H7 (cell line): ENCODE results near the gene JADE2. TPM values are rescaled to one million over a fixed set of nuclear protein-coding genes. Genes with fewer than 3 reads are reported as not detected.
A peak's percentile ranks its signal among the peaks of the same experiment; 100 is the strongest.

Experiments used
- DNase-seq: peaks from one replicate; pipeline ENCODE4 v3.0.0; 2012
- H3K27me3 ChIP-seq: 2 replicates; pipeline ENCODE4 v1.6.0; 2011; ENCODE audit warnings: mild to moderate bottlenecking, low read length; ENCODE audit not compliant: control insufficient read depth, insufficient read depth
- H3K36me3 ChIP-seq: replicated peaks from 2 replicates; pipeline ENCODE4 v1.5.1; 2011; ENCODE audit warnings: low read length; ENCODE audit not compliant: control insufficient read depth, insufficient read depth
- H3K4me3 ChIP-seq: 2 replicates; pipeline ENCODE4 v1.5.1; 2011; ENCODE audit warnings: low read depth, mild to moderate bottlenecking, control low read depth, low read length, moderate library complexity; ENCODE audit not compliant: insufficient read depth
- total RNA-seq: library from RNA; depleted of rRNA; stranded (reverse); fragments of >200 nt; shearing (Covaris generic); gene quantifications from 2 replicates; pipeline ENCODE4 v1.2.3, GENCODE V29; 2014

The JADE2 gene
- total RNA-seq, 1 experiment from 2014 or later: 33.7 TPM

DNA sequence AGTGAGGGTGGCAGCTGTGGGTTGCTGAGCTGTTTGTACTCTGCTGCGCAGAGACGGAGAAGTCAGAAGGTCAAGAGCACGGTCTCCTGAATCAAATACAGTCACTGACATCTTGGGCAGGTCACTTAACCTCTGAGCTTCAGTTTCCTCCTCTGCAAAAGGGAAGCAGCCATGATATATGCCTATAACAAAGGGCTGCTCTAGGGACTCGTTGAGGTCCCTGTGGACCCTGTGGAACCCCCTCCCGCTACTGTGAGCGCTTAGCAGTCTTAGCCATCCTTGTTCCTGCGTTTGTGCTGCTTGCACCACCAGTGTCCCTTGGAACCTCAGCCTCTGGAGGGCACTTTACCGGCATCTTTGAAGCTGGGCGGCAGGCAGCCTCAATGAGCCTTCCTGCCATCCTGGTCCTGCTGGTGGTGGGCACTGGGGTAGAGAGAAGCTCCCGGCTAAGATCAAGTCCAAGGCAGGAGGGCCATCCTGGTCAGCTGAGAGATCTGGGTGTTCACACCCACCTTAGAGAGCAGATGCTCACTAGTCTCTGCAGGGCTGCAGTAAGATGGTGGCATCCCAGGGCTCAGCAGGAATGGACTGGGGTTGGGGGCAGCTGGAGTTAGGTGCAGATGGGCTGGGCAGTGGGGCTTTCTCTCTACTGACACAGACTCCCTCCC is 8.7 kb downstream of the JADE2 start:
- H3K27me3 ChIP-seq: no peaks in the 10 kb centered on the region
- peaks cover 18% of the 10 kb centered on the region for H3K36me3 ChIP-seq
- no peak overlapping the region for H3K4me3 ChIP-seq
- DNase-seq: no peak

GRCh38 chr5:134534726-134535110 is 9.2 kb downstream of the JADE2 start:
- no peaks in the 10 kb centered on the region for H3K27me3 ChIP-seq
- no peak overlapping the region for H3K4me3 ChIP-seq
- peaks cover 18% of the 10 kb centered on the region for H3K36me3 ChIP-seq
- DNase-seq: peak; percentile 56

- no peak for DNase-seq
- H3K4me3 ChIP-seq: no peak overlapping the region
- H3K36me3 ChIP-seq: peaks cover 23% of the 10 kb centered on the region
- H3K27me3 ChIP-seq: no peaks in the 10 kb centered on the region
Measured at GRCh38 chr5:134536876-134537275, 11.4 kb downstream of the JADE2 start.

DNA sequence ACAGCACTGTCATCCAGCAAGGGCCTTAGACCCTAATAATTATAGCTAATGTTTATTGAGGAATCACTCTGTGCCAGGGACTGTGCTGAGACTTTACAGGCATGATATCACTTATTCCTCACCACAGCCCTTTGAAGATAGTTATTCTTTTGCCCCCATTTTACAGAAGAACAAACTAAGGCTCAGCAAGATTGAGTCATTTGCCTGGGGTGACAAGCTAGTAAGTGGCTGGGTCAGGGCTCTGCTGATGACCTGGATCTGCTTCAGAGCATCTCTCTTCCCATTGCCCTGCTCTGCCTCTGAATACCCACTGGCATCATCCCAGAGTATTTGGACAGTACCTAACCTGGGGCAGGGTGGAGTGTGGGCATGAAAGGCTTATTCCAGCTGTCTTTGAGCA is 11.8 kb downstream of the JADE2 start:
- no peak for DNase-seq
- Histone ChIP-seq H3K4me3 (no peak overlapping the region), H3K36me3 (peaks cover 25% of the 10 kb centered on the region), H3K27me3 (no peaks in the 10 kb centered on the region)

- no peak overlapping the region for H3K4me3 ChIP-seq
- H3K27me3 ChIP-seq: no peaks in the 10 kb centered on the region
- no peak for DNase-seq
- peaks cover 25% of the 10 kb centered on the region for H3K36me3 ChIP-seq
Measured at GRCh38 chr5:134538296-134538695, 12.8 kb downstream of the JADE2 start.

DNA sequence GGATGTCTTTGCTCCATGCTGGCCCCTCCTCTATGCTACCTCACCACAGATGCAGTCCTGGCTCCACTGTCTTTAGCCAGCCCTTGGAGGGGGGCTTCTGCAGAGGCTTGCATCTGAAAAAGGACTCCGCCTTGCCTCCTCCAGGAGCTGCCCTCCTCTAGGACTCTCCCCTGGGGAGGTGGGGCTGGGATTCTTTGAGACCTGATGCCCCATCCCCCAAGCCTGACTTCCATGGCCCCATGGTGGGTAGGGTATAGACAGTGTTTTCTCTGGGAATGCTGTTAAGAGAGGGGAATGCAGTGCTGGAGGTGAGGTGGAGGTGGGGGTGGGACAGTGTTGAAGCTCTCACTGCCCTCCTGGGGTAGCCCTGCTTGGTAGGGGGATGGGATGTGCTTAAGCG is 14.3 kb downstream of the JADE2 start:
- peak; percentile 95 for DNase-seq
- no peaks in the 10 kb centered on the region for H3K27me3 ChIP-seq
- peaks cover 28% of the 10 kb centered on the region for H3K36me3 ChIP-seq
- H3K4me3 ChIP-seq: no peak overlapping the region

- Histone ChIP-seq H3K27me3 (no peaks in the 10 kb centered on the region), H3K36me3 (peaks cover 31% of the 10 kb centered on the region), H3K4me3 (no peak overlapping the region)
- peak; percentile 46 for DNase-seq
Measured at GRCh38 chr5:134540747-134541733, 15.6 kb downstream of the JADE2 start.

DNA sequence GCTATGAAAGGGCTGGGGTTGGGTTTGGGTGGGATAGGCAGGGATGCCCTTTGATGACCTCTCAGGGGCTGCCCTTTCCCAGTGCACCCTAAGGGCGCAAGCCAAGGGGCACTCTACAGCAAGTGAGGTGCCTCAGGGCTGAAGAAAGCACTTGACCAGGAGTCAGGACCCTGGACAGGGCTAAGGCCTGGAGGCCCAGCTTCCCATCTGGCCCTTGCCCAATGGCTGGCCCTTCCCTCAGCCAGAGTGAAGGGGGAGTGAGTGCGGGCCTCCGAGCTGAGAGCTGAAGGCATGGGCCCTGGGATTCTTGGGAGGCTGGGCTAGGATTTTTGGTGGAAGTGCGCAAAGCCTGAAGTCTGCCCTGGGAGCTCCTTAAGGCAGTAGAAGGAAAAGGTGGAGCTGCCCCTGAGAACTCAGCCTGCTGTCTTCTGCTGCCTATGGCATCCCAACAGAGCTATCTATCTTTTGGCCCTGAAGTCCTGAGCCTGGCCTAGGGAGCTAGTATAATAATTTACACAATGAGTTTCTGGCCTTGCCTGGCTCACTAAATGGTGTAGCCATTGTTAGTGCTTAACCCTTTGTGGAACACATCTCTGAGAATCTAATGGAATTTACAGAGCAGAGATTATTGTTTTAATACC is 16.4 kb downstream of the JADE2 start:
- Histone ChIP-seq H3K4me3 (no peak overlapping the region), H3K36me3 (peaks cover 28% of the 10 kb centered on the region), H3K27me3 (no peaks in the 10 kb centered on the region)
- DNase-seq: peak; percentile 82

DNA sequence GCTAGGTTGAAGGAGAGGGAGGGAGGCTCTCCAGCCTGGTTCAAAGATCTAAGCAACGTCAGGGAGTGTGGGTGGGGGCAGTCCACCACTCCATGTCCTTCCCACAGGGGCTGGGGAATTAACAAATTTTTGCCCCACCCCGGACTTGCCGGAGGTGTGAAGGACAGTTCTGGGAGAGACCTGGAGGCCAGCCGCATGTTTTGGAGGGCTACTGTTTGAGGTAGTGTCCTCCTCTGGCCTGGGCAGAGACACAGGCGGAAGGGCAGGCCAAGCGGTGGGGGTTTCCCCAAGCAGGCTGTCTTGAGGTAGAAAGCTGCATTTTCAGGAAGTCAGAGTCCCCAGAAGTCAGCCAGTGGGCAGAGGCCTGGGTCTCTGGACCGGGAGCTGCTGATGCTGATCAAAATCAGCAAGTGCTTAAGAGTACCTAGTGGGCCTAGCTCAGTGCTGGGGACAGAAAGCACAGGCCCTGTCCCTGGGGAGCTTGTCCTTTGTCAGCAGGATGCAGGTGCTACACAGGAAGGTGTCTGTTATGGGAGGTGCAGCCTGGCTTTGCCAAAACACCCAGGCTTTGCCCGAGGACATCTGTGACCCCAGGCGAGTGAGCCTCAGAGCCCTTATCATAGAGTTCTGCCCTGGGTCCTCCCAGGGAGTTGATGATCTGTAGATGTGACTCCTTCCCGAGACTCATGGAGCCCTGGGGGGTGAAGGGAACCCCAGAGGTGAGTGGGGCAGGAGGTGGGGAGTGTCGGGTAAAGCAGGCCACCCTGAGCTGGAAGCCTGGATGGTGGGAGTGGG is 18.5 kb downstream of the JADE2 start:
- no peak for DNase-seq
- H3K27me3 ChIP-seq: no peaks in the 10 kb centered on the region

DNA sequence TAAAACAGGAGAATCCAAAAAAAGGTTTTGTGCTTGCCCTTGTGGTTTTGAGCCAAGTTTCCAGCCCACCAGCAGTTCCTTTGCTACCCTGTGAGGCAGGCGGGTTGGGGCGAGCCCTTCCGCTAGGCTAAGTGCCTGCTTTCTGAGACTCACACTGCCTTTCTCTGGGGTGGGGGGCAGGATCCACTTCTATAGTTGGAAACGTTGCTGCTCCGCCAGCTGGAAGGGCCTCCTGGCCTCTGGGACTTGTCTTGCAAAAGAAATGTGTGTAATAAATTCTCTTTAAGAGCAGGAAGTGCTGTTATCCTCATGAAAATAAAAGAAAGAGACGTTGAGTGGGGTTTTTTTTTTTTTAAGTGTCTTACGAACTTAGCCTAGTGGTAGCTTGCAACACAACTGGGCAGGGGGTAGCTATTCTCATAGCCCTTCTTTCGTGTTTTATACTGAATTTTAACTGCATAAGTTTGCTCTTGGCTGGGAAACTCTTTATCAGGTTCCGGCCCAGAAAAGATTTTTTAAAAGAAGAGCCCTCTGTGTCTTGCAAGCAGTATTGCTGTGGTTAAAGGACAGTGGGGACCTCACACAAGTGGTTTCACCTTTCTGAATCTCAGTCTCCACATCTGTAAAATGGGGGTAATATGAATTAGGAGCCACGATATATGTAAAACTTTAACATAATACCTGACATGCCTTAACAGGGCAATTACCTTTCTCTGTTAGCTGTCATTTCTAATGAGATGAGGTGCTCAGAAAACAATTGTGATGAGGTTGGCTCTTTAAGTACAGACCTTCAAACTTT is 19.8 kb downstream of the JADE2 start:
- no peaks in the 10 kb centered on the region for H3K27me3 ChIP-seq
- DNase-seq: no peak
- peaks cover 27% of the 10 kb centered on the region for H3K36me3 ChIP-seq
- no peak overlapping the region for H3K4me3 ChIP-seq

More for the DNA sequence above, 18.5 kb downstream of the JADE2 start:
- H3K36me3 ChIP-seq: peaks cover 23% of the 10 kb centered on the region
- H3K4me3 ChIP-seq: no peak overlapping the region

DNA sequence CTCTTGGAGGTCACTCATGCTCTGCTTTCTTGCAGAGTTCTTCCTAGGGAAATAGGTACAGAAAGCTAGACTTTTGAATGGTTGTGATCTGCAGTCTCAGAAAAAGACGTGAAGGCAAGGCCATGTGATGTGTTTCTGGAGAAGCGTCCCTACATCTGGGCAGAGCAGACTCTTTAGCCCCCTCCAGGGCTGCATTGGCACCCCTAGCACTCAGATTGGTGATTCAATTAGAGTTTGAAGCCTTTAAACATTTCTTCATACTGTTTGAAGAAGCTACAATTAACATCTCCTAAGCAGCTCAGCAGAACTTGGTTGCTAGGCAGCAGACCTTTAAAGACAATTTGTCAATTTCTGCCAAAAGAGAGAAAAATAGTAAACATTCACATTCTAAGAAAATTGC is 21.6 kb downstream of the JADE2 start:
- DNase-seq: no peak
- Histone ChIP-seq H3K36me3 (peaks cover 28% of the 10 kb centered on the region), H3K4me3 (no peak overlapping the region), H3K27me3 (no peaks in the 10 kb centered on the region)

- no peaks in the 10 kb centered on the region for H3K27me3 ChIP-seq
- peaks cover 30% of the 10 kb centered on the region for H3K36me3 ChIP-seq
- no peak for DNase-seq
- H3K4me3 ChIP-seq: no peak overlapping the region
Measured at GRCh38 chr5:134547579-134547978, 22.1 kb downstream of the JADE2 start.

- DNase-seq: no peak
- H3K4me3 ChIP-seq: no peak overlapping the region
- peaks cover 30% of the 10 kb centered on the region for H3K36me3 ChIP-seq
- no peaks in the 10 kb centered on the region for H3K27me3 ChIP-seq
Measured at GRCh38 chr5:134547999-134548658, 22.7 kb downstream of the JADE2 start.
